Smooth muscle cell (in vitro differentiated cells): ENCODE results near the gene MED15. TPM values are rescaled to one million over a fixed set of nuclear protein-coding genes. Genes with fewer than 3 reads are reported as not detected.

Experiments
- DNase-seq: peaks from one replicate; lab custom pipeline; 2025; ENCODE audit not compliant: unreplicated experiment; lab: John Stamatoyannopoulos, UW
- H2AFZ ChIP-seq: fragments of 200-600 bp; sonication (generic); 2 replicates; pipeline ENCODE4 v1.6.0; 2016; ENCODE audit warnings: antibody characterized with exemption, low read depth, mild to moderate bottlenecking
- H3F3A ChIP-seq: fragments of 200-600 bp; sonication (generic); 2 replicates; pipeline ENCODE4 v1.6.0; 2017; ENCODE audit warnings: antibody characterized with exemption, low read depth
- H3K27ac ChIP-seq: fragments of 200-600 bp; sonication (generic); 2 replicates; pipeline ENCODE4 v1.5.1; 2016; ENCODE audit warnings: low read depth, mild to moderate bottlenecking
- H3K27me3 ChIP-seq: fragments of 200-600 bp; sonication (generic); 2 replicates; pipeline ENCODE4 v1.6.1; 2016; ENCODE audit warnings: low read depth, mild to moderate bottlenecking
- H3K36me3 ChIP-seq: fragments of 200-600 bp; sonication (generic); 2 replicates; pipeline ENCODE4 v1.5.1; 2016; ENCODE audit warnings: low read depth
- H3K4me1 ChIP-seq: fragments of 200-600 bp; sonication (generic); 2 replicates; pipeline ENCODE4 v1.5.1; 2016; ENCODE audit warnings: low read depth
- H3K4me2 ChIP-seq: fragments of 200-600 bp; sonication (generic); 2 replicates; pipeline ENCODE4 v1.6.0; 2016; ENCODE audit warnings: mild to moderate bottlenecking
- H3K4me3 ChIP-seq: fragments of 200-600 bp; sonication (generic); 2 replicates; pipeline ENCODE4 v1.5.1; 2016; ENCODE audit warnings: mild to moderate bottlenecking
- H3K79me2 ChIP-seq: fragments of 200-600 bp; sonication (generic); 2 replicates; pipeline ENCODE4 v1.6.0; 2016; ENCODE audit warnings: low read depth, mild to moderate bottlenecking
- H3K9ac ChIP-seq: fragments of 200-600 bp; sonication (generic); 2 replicates; pipeline ENCODE4 v1.6.0; 2016; ENCODE audit warnings: low read depth
- H3K9me3 ChIP-seq: fragments of 200-600 bp; sonication (generic); replicated peaks from 2 replicates; pipeline ENCODE4 v1.5.1; 2016; ENCODE audit warnings: low read depth
- H4K20me1 ChIP-seq: fragments of 200-600 bp; sonication (generic); 2 replicates; pipeline ENCODE4 v1.6.0; 2016; ENCODE audit warnings: low read depth
- WGBS: methylation state at CpG from one replicate; pipeline ENCODE4 v1.1.7; 2016; ENCODE audit warnings: low lambda C conversion rate; 5-methylcytosine and 5-hydroxymethylcytosine counted together
- polyA plus RNA-seq: library from polyadenylated mRNA; unstranded; fragments of >200 nt; fragmentation: Nextera tagmentation; extraction: Ambion mirVana; gene quantifications from 2 replicates; pipeline ENCODE4 v1.2.1, GENCODE V29; 2016
- total RNA-seq: library from RNA; depleted of rRNA; stranded (reverse); fragments of >200 nt; gene quantifications from 2 replicates; pipeline ENCODE4 v1.2.3, GENCODE V29; 2014
- TF ChIP-seq, protein P1 (sequence below): fragments of 200-600 bp; sonication (generic); IDR thresholded peaks from 2 replicates; pipeline ENCODE4 v1.5.1; 2017; ENCODE audit warnings: borderline replicate concordance, mild to moderate bottlenecking, antibody characterized with exemption; ENCODE audit not compliant: insufficient read depth, poor library complexity, severe bottlenecking

MED15 gene
- total and polyA plus RNA-seq, 2 experiments from 2014 or later = 25.3 to 70.5 TPM

DNA sequence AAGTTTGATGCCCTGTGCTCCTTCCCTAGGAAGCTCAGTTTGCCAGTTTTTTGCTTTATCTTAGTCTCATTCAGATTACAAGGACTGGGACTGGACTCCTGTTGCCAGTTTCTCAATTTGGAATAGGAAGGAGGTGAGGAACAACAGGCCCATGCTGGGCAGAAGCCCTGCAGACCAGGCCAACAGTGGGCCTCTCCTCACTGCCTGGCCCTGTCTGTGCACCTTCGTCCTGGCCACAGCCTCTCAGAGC lies 23.7 kb downstream of the MED15 start:
- DNase-seq = no peak
- Histone ChIP-seq H3K4me2 (peak overlapping the region; percentile 78), H3K36me3 (no peaks in the 10 kb centered on the region), H4K20me1 (peaks cover 92% of the 10 kb centered on the region), H3K9ac (peak overlapping the region; percentile 87), H2AFZ (no peak overlapping the region), H3K79me2 (peaks cover 76% of the 10 kb centered on the region), H3K27me3 (no peaks in the 10 kb centered on the region), H3K4me3 (no peak overlapping the region), H3K4me1 (peaks cover 43% of the 10 kb centered on the region), H3F3A (peaks cover 50% of the 10 kb centered on the region), H3K27ac (peak overlapping the region; percentile 98), H3K9me3 (no peaks in the 10 kb centered on the region)
- 9% methylated on average over 1 of the region's 1 CpG for whole genome bisulfite sequencing
- TF ChIP-seq, protein P1, sequence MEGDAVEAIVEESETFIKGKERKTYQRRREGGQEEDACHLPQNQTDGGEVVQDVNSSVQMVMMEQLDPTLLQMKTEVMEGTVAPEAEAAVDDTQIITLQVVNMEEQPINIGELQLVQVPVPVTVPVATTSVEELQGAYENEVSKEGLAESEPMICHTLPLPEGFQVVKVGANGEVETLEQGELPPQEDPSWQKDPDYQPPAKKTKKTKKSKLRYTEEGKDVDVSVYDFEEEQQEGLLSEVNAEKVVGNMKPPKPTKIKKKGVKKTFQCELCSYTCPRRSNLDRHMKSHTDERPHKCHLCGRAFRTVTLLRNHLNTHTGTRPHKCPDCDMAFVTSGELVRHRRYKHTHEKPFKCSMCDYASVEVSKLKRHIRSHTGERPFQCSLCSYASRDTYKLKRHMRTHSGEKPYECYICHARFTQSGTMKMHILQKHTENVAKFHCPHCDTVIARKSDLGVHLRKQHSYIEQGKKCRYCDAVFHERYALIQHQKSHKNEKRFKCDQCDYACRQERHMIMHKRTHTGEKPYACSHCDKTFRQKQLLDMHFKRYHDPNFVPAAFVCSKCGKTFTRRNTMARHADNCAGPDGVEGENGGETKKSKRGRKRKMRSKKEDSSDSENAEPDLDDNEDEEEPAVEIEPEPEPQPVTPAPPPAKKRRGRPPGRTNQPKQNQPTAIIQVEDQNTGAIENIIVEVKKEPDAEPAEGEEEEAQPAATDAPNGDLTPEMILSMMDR = no peak

DNA sequence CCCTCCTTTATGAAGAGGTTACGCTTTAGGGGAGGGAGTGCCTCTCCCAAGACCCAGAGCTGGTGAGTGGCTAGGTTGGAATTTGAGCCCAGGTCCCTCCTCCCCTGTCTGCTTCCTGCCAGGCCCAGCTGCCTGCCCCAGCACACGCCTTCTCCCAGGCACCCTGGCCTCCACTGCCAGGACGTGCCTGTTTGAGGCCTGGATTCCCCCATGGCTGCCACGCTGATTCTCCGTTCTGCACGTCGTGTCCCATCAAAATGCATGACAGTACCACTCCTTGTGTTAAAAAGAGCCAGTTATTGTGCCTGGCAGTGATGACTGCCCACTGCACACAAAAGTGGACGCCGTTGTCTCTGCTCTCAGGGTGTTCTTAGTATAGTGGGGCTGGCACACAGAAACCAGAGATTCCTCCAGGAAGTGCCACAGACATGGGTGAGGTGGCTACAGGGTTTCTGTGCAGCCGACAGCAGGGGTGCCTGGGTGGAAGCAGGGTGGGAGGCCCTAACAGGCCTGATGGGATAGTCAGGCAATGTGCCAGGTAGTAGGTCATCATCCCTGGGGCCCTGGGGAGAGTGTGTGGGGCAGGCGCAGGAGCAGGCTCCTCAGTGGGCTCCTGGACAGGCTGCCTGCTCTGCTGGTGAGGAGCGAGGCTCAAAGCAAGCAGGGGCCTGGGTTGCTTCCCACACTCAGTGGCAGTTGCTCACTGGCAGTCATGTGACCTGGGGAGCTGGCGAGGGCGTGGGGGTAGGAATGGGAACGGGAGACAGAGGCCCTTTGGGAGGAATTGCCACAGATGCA lies 24.2 kb downstream of the MED15 start:
- Histone ChIP-seq H3K4me2 (peak overlapping the region; percentile 78), H4K20me1 (peaks cover 92% of the 10 kb centered on the region), H3K27me3 (no peaks in the 10 kb centered on the region), H3K4me3 (no peak overlapping the region), H3K9me3 (no peaks in the 10 kb centered on the region), H3K27ac (peak overlapping the region; percentile 98), H2AFZ (no peak overlapping the region), H3K36me3 (no peaks in the 10 kb centered on the region), H3K9ac (peak overlapping the region; percentile 87), H3F3A (peaks cover 45% of the 10 kb centered on the region), H3K79me2 (peaks cover 76% of the 10 kb centered on the region), H3K4me1 (peaks cover 38% of the 10 kb centered on the region)
- TF ChIP-seq, protein P1 = no peak
- DNase-seq = no peak
- 18% methylated on average over 15 of the region's 15 CpGs for WGBS

DNA sequence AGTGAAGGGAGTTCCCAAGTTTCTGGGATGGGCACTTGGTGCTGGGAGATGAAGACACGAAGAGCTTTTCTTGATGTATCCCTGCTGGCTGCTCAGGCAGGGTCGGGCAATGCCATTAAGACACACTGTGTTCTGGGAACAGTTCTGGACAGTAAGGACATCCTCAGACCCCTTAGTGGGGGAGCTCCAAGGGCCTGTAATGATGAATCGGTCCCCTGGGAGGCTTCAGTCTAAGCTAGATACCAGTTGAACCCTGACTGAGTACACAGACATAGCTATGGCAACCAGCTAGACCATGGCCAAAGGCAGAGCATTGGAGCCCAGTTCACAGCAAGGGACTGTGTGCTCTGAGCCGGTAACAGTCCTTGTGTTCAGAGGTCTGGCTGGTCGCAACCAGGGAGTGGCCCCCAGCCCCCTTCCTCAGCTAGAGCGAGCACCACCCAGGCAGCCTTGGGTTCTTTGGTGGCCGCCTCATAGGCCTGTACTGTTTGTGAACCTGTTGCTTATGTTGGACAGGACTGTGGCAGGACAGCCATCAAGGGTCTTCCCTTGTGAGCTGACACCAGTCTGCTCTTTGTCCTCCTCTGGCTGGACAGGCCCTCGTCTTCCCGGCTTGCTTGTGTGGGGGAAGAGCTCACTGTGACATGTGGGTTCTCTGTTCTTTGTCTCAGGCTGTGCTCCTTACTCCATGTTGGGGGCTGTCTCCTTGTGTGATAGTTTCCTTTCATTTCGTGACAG lies 25.0 kb downstream of the MED15 start:
- Histone ChIP-seq H2AFZ (no peak overlapping the region), H3K4me1 (peaks cover 35% of the 10 kb centered on the region)
- DNase-seq = no peak

More for the DNA sequence above, 25.0 kb downstream of the MED15 start:
- no peaks in the 10 kb centered on the region for H3K36me3 ChIP-seq
- 71% methylated on average over 10 of the region's 10 CpGs for WGBS
- H3K27ac ChIP-seq = peak overlapping the region; percentile 98
- TF ChIP-seq, protein P1 = no peak
- peak overlapping the region; percentile 78 for H3K4me2 ChIP-seq
- H4K20me1 ChIP-seq = peaks cover 92% of the 10 kb centered on the region
- H3K9ac ChIP-seq = peak overlapping the region; percentile 87
- H3K79me2 ChIP-seq = peaks cover 79% of the 10 kb centered on the region
- H3K27me3 ChIP-seq = no peaks in the 10 kb centered on the region
- no peaks in the 10 kb centered on the region for H3K9me3 ChIP-seq
- peaks cover 42% of the 10 kb centered on the region for H3F3A ChIP-seq
- H3K4me3 ChIP-seq = no peak overlapping the region
